SK-N-SH (cell line): Measurements from ENCODE around the gene BTN1A1. TPM values are rescaled to one million over a fixed set of nuclear protein-coding genes. Genes with fewer than 3 reads are reported as not detected.

Source experiments
- CTCF ChIA-PET: fragments of 300-600, 350-600 bp; formaldehyde crosslinking; extraction: SDS; loops from one replicate; lab custom pipeline; 2021; lab: Yijun Ruan, JAX
- POLR2A ChIA-PET: fragments of 350-600 bp; sonication (Branson Sonifier 250); formaldehyde crosslinking; extraction: SDS; loops from one replicate; lab custom pipeline; 2020; ENCODE audit warnings: antibody characterized with exemption, inconsistent platforms; lab: Yijun Ruan, JAX
- DNase-seq: peaks from one replicate; pipeline ENCODE4 v3.0.0; 2012
- H2AFZ ChIP-seq: fragments of 200-600 bp; sonication (generic); 2 replicates; pipeline ENCODE4 v1.8.1; 2016; ENCODE audit warnings: antibody characterized with exemption, mild to moderate bottlenecking, low read depth
- H3F3A ChIP-seq: fragments of 200-600 bp; sonication (generic); replicated peaks from 2 replicates; pipeline ENCODE3; 2016; ENCODE audit warnings: antibody characterized with exemption, mild to moderate bottlenecking; ENCODE audit not compliant: insufficient read depth
- H3K27ac ChIP-seq, 2 experiments: fragments of 200-500 bp in 1 of 2; fragments of 200-600 bp in 1 of 2; sonication (Bioruptor generic) in 1 of 2; sonication (generic), shearing (Covaris generic) in 1 of 2; 2 replicates each; pipeline versions ENCODE4 v1.5.1 to v1.6.1; 2014 to 2016; ENCODE audit warnings: low read depth in 2 of 2, inconsistent platforms in 1 of 2, low read length in 1 of 2, mild to moderate bottlenecking in 1 of 2, mixed read lengths in 1 of 2
- H3K27me3 ChIP-seq: fragments of 200-600 bp; sonication (generic), shearing (Covaris generic); 2 replicates; pipeline ENCODE4 v1.6.1; 2016; ENCODE audit warnings: mixed run types; ENCODE audit not compliant: insufficient read depth
- H3K36me3 ChIP-seq, 2 experiments: fragments of 200-500 bp in 1 of 2; fragments of 200-600 bp in 1 of 2; sonication (Bioruptor generic) in 1 of 2; sonication (generic) in 1 of 2; replicated peaks in 1 of 2; 2 replicates each; pipeline versions ENCODE3 to v1.5.1; 2014 to 2016; ENCODE audit warnings: low read length in 1 of 2, mild to moderate bottlenecking in 1 of 2; ENCODE audit not compliant: insufficient read depth in 2 of 2, control insufficient read depth in 1 of 2
- H3K4me1 ChIP-seq, 2 experiments: fragments of 200-500 bp in 1 of 2; fragments of 200-600 bp in 1 of 2; sonication (Bioruptor generic) in 1 of 2; sonication (generic), shearing (Covaris generic) in 1 of 2; 2 replicates each; pipeline versions ENCODE4 v1.5.1 to v1.6.1; 2014 to 2016; ENCODE audit warnings: low read depth in 1 of 2, low read length in 1 of 2, mixed run types in 1 of 2; ENCODE audit not compliant: insufficient read depth in 2 of 2, control insufficient read depth in 1 of 2
- H3K4me2 ChIP-seq: fragments of 200-600 bp; sonication (generic), shearing (Covaris generic); 2 replicates; pipeline ENCODE4 v1.6.1; 2017; ENCODE audit warnings: mixed run types
- H3K4me3 ChIP-seq, 2 experiments: fragments of 200-500 bp in 1 of 2; fragments of 200-600 bp in 1 of 2; sonication (Bioruptor generic) in 1 of 2; sonication (generic), shearing (Covaris generic) in 1 of 2; 2 replicates each; pipeline versions ENCODE4 v1.5.1 to v1.8.1; 2014 to 2016; ENCODE audit warnings: low read depth in 2 of 2, inconsistent platforms in 1 of 2, low read length in 1 of 2, mild to moderate bottlenecking in 1 of 2, mixed read lengths in 1 of 2, moderate library complexity in 1 of 2
- H3K79me2 ChIP-seq: fragments of 200-600 bp; sonication (generic); 2 replicates; pipeline ENCODE4 v1.8.1; 2017; ENCODE audit warnings: mild to moderate bottlenecking; ENCODE audit not compliant: insufficient read depth
- H3K9ac ChIP-seq: fragments of 200-600 bp; sonication (generic); 2 replicates; pipeline ENCODE4 v1.6.1; 2017; ENCODE audit warnings: mixed run types
- H3K9me2 ChIP-seq: fragments of 200-600 bp; sonication (generic); 2 replicates; pipeline ENCODE4 v1.6.1; 2017; ENCODE audit warnings: mixed run types
- H3K9me3 ChIP-seq: fragments of 200-600 bp; sonication (generic); 2 replicates; pipeline ENCODE4 v1.6.1; 2017; ENCODE audit warnings: mixed run types, mild to moderate bottlenecking, moderate library complexity
- H4K20me1 ChIP-seq: fragments of 200-600 bp; sonication (generic); 2 replicates; pipeline ENCODE4 v1.6.1; 2017; ENCODE audit warnings: mild to moderate bottlenecking, mixed run types; ENCODE audit not compliant: insufficient read depth
- CHD2 ChIP-seq: fragments of 150-350 bp; IDR thresholded peaks from 2 replicates; pipeline ENCODE4 v1.6.1; 2018; ENCODE audit warnings: low read length; ENCODE audit not compliant: partially characterized antibody
- EP300 ChIP-seq, 2 experiments: IDR thresholded peaks; 2 replicates each; pipeline versions ENCODE4 v1.4.0 to v1.6.1; 2012; ENCODE audit warnings: borderline replicate concordance in 1 of 2, low read depth in 1 of 2, low read length in 1 of 2
- FOSL2 ChIP-seq: IDR thresholded peaks from 2 replicates; pipeline ENCODE4 v1.4.0; 2012; ENCODE audit warnings: low read depth, mild to moderate bottlenecking, moderate library complexity, borderline replicate concordance
- FOXM1 ChIP-seq: IDR thresholded peaks from 2 replicates; pipeline ENCODE4 v1.4.0; 2012; ENCODE audit warnings: low read depth, mild to moderate bottlenecking
- MXI1 ChIP-seq: IDR thresholded peaks from 2 replicates; pipeline ENCODE4 v1.6.1; 2012; ENCODE audit warnings: mild to moderate bottlenecking, low read depth, low read length, improper control_type of control experiment
- RCOR1 ChIP-seq: fragments of 150-350 bp; IDR thresholded peaks from 2 replicates; pipeline ENCODE4 v1.6.1; 2017; ENCODE audit warnings: antibody characterized with exemption, low read length
- RFX5 ChIP-seq: IDR thresholded peaks from 2 replicates; pipeline ENCODE4 v1.6.1; 2012; ENCODE audit warnings: mild to moderate bottlenecking, improper control_type of control experiment, low read length
- TEAD4 ChIP-seq: IDR thresholded peaks from 2 replicates; pipeline ENCODE4 v1.4.0; 2012; ENCODE audit warnings: mild to moderate bottlenecking, borderline replicate concordance; ENCODE audit not compliant: insufficient read depth
- YY1 ChIP-seq: IDR thresholded peaks from 2 replicates; pipeline ENCODE4 v1.4.0; 2012; ENCODE audit warnings: low read depth, mild to moderate bottlenecking
- WGBS: methylation state at CpG from one replicate; pipeline ENCODE4 v1.1.6; 2017; ENCODE audit warnings: low lambda C conversion rate; 5-methylcytosine and 5-hydroxymethylcytosine counted together
- polyA plus RNA-seq, 3 experiments: library from polyadenylated mRNA; depleted of rRNA; stranded (reverse); fragments of >200 nt; gene quantifications; 2 replicates each; pipeline ENCODE4 v1.2.3, GENCODE V29; 2012

BTN1A1 gene
- polyA plus RNA-seq, 1 of the 3 experiments (the other 2 are of a cell fraction), result not detected

DNA sequence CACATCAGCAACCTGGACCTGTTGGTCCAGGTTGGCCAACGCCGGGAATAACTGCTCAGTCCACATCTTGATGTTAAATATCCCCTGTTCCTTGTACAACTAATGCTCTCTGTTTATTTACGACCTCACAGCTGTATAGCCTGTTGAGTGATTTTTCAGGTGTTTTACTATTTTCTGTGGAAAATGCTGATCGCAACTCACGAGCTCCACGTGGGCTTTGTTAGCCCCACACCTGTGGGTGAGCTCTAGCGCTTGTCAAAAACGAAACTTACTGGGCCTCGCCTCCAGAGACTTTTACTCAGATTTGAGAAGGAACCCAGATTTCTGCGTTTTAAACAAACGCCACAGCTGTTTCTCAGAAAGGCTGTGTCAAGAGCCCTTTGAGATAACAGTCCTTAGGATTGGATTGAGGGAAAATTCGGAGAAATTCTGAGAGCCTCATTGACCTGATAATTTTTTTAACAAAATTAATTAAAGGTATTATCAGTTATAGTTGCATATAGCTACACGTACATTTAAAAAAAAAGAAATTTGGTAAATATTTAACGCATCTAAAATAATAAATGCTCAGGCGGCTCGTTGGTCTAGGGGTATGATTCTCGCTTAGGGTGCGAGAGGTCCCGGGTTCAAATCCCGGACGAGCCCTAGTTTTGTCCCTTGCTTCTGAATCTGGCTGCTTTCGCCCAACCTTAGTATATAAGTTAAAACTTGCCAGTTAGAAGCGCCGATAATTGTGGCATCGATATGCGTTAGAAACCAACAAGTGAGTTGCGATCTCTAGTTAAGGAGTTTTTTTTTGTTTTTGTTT lies 54.8 kb downstream of the BTN1A1 start:
- Histone ChIP-seq H3K9me2 (no peaks in the 10 kb centered on the region), H4K20me1 (no peaks in the 10 kb centered on the region), H3F3A (peaks cover 50% of the 10 kb centered on the region), H3K4me1 (peaks cover 0 to 3% of the 10 kb centered on the region in 2 experiments; a peak in 2 of 4 replicates), H3K4me3 (peak overlapping the region; percentile 68 to 84), H3K27me3 (no peaks in the 10 kb centered on the region), H3K9me3 (no peaks in the 10 kb centered on the region), H3K27ac (peak overlapping the region; percentile 64 to 83), H3K36me3 (no peaks in the 10 kb centered on the region), H3K4me2 (peak overlapping the region; percentile 80), H3K9ac (peak overlapping the region; percentile 59), H2AFZ (peak overlapping the region; percentile 91), H3K79me2 (no peaks in the 10 kb centered on the region)
- POLR2A ChIA-PET, result no interaction called here
- CTCF ChIA-PET, result interaction anchor here (0.8 to 4.6 kb wide), 3 partner anchors 17 to 213 kb away, joined by 3 to 24 read pairs (median 5); no protein-coding TSS in a partner anchor
- DNase-seq, result no peak
- TF ChIP-seq CHD2 (peak; percentile 14), EP300 (IDR thresholded peaks at IDR 0.05; ENCODE audit: borderline replicate concordance in 1 of 2, low read depth in 1 of 2, low read length in 1 of 2) (no peak), FOSL2 (peak; percentile 43; the same call in 1 of the 2 replicates), MXI1 (peak; percentile 58), RCOR1 (peak; percentile 56; the same call in 1 of the 2 replicates), TEAD4 (peak; percentile 61; the same call in 1 of the 2 replicates)
- WGBS, result 3% methylated on average over 27 of the region's 27 CpGs

DNA sequence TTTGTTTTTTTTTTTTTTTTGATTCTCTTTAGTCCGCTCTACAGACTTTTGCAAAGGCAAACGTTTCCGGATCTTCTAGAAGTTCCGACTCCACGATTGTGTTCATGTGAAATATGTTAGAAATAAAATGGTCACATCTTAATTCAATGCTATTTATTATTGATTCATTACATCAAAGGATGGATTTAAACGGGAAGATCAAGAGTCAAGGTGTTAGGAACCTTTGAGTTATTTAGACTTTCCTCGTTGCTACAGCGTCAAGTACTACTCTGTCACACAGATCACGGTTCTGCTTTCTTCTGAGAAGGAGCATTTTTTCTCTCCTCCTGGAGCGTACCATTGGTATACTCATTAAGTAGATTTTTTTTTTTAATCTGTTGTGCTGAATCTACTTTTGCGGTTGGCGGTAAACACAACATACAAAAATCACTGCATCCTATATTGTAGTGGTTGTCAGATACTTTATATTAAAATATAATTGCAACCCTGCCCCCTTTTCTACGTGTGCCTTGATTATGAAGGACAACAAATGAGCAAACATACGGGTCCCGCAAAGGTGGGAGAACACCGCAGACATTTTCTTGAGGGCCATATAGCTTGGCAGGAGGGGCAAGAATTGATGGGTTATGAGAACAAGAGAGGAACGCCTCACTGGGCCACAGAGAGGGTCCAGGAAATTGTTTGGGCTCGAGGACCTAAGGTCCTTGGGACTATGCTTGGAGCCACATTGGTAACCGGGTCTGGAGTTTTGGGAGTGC lies 55.6 kb downstream of the BTN1A1 start:
- H2AFZ ChIP-seq, result no peak overlapping the region
- peak overlapping the region in 1 of 2 experiments; percentile 84; a peak in 1 of 4 replicates for H3K4me3 ChIP-seq
- ChIA-PET CTCF (interaction anchor here (0.8 to 1.4 kb wide), 3 partner anchors 14 to 214 kb away, joined by 3 to 6 read pairs (median 4); no protein-coding TSS in a partner anchor), POLR2A (no interaction called here)
- 0 out of 2 replicates have a peak overlapping the region, but pooled peaks have one; percentile 22 for H3K4me2 ChIP-seq
- H3K27ac ChIP-seq, result no peak overlapping the region
- no peaks in the 10 kb centered on the region for H3K27me3 ChIP-seq
- WGBS, result 54% methylated on average over 19 of the region's 19 CpGs
- DNase-seq, result no peak
- no peaks in the 10 kb centered on the region for H3K79me2 ChIP-seq
- TF ChIP-seq RFX5 (no peak), FOXM1 (no peak), YY1 (no peak)
- H3K9me3 ChIP-seq, result no peaks in the 10 kb centered on the region
- H3K9ac ChIP-seq, result no peak overlapping the region
- no peaks in the 10 kb centered on the region for H4K20me1 ChIP-seq
- H3F3A ChIP-seq, result peaks cover 49% of the 10 kb centered on the region
- H3K36me3 ChIP-seq, result no peaks in the 10 kb centered on the region
- H3K4me1 ChIP-seq, result peaks cover 0 to 3% of the 10 kb centered on the region in 2 experiments; a peak in 2 of 4 replicates
- H3K9me2 ChIP-seq, result no peaks in the 10 kb centered on the region
